ENCODE results near the gene CNTN2. TPM values are rescaled to one million over a fixed set of nuclear protein-coding genes. Genes with fewer than 3 reads are reported as not detected.

CNTN2 gene
- polyA plus RNA-seq, 1 donor = 1.2 TPM

DNA sequence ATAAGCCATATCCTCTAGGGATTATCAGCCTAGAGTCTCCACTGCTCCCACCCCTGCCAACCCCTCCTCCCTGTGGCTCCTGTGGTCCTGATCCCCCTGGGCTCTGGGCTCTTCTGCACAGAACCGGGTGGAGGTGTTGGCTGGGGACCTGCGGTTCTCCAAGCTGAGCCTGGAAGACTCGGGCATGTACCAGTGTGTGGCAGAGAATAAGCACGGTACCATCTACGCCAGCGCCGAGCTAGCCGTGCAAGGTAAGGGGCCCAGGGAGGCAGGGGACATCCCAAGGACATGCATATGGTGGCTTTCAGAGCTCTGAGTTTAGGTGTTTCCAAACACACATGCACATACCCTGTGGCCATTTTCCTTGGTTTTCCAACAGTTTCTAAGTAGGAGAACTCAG is 19.3 kb downstream of the CNTN2 start:
- no CpG with 5 or more reads among the region's 8 CpGs for WGBS (ENCODE audit: insufficient coverage, low lambda C conversion rate)
- Histone ChIP-seq H3K27ac (ENCODE audit: low read length) (no peak overlapping the region), H3K36me3 (ENCODE audit: control insufficient read depth, insufficient read depth, low read length) (no peaks in the 10 kb centered on the region)

DNA sequence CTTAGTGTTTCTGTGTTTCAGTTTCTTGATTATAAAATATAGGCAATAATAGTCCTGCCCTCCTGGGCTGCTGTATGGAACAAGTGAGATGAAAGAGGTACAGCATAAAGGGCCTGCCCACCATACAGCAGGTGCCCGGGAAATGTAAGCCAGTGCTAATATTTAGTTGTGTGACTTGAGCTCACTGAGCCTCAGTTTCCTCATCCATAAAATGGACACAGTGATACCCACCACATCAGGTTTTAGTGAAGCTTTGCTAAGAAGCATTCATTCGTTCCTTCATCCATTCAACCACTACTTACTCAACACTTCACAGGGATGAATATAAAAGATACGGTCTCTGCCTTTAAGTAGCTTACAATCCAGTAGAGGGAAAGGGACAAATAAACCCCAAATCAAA is 19.9 kb downstream of the CNTN2 start:
- Histone ChIP-seq H3K36me3 (ENCODE audit: control insufficient read depth, insufficient read depth, low read length) (no peaks in the 10 kb centered on the region), H3K4me3 (ENCODE audit: low read length) (no peak overlapping the region), H3K9me3 (ENCODE audit: control insufficient read depth, low read depth, low read length) (no peaks in the 10 kb centered on the region), H3K27me3 (ENCODE audit: control insufficient read depth, insufficient read depth, low read length) (no peaks in the 10 kb centered on the region), H3K27ac (ENCODE audit: low read length) (no peak overlapping the region), H3K4me1 (ENCODE audit: control insufficient read depth, insufficient read depth, low read length) (peaks cover 2% of the 10 kb centered on the region)
- no peak for DNase-seq
- no CpG with 5 or more reads among the region's 3 CpGs for WGBS (ENCODE audit: insufficient coverage, low lambda C conversion rate)

More for the DNA sequence above, 19.3 kb downstream of the CNTN2 start:
- H3K27me3 ChIP-seq (ENCODE audit: control insufficient read depth, insufficient read depth, low read length) = no peaks in the 10 kb centered on the region
- no peak overlapping the region for H3K4me3 ChIP-seq (ENCODE audit: low read length)
- H3K4me1 ChIP-seq (ENCODE audit: control insufficient read depth, insufficient read depth, low read length) = peaks cover 2% of the 10 kb centered on the region
- no peak for DNase-seq
- no peaks in the 10 kb centered on the region for H3K9me3 ChIP-seq (ENCODE audit: control insufficient read depth, low read depth, low read length)

DNA sequence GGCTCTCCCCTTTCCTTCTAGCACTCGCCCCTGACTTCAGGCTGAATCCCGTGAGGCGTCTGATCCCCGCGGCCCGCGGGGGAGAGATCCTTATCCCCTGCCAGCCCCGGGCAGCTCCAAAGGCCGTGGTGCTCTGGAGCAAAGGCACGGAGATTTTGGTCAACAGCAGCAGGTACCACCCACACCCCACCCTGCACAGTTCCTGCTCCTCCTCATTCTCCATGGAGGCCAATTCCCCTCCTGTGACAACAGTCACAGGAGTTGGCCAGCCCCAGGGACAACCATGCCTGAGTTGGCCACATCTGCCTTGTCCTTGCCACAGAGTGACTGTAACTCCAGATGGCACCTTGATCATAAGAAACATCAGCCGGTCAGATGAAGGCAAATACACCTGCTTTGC is 21.3 kb downstream of the CNTN2 start:
- no peaks in the 10 kb centered on the region for H3K36me3 ChIP-seq (ENCODE audit: control insufficient read depth, insufficient read depth, low read length)
- H3K27ac ChIP-seq (ENCODE audit: low read length) = no peak overlapping the region
- H3K27me3 ChIP-seq (ENCODE audit: control insufficient read depth, insufficient read depth, low read length) = no peaks in the 10 kb centered on the region
- H3K4me1 ChIP-seq (ENCODE audit: control insufficient read depth, insufficient read depth, low read length) = peaks cover 2% of the 10 kb centered on the region
- no peak for DNase-seq
- no CpG with 5 or more reads among the region's 11 CpGs for WGBS (ENCODE audit: insufficient coverage, low lambda C conversion rate)
- H3K4me3 ChIP-seq (ENCODE audit: low read length) = no peak overlapping the region
- no peaks in the 10 kb centered on the region for H3K9me3 ChIP-seq (ENCODE audit: control insufficient read depth, low read depth, low read length)

DNA sequence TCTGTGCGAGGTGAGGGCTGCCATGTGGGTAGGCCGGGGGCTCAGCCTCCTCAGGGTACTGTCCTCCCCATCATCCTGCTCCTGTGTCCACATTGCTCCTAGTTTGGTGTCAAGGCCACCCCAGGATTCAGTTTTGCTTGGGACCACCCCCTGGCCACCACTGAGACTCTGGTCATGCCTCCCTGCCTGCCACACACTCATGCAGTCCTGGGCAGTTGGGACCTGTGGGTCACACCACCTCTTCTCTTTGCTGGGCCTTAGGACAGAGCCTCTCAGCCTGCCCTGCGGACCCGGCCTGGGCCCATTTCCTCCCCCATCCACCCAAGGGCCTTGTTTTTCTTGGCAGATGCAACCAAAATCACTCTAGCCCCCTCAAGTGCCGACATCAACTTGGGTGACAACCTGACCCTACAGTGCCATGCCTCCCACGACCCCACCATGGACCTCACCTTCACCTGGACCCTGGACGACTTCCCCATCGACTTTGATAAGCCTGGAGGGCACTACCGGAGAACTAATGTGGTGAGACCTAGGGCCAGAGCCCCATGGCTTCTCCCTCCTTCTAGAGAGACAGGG is 21.8 kb downstream of the CNTN2 start:
- H3K4me3 ChIP-seq (ENCODE audit: low read length) = no peak overlapping the region
- WGBS (ENCODE audit: insufficient coverage, low lambda C conversion rate) = no CpG with 5 or more reads among the region's 9 CpGs
- no peaks in the 10 kb centered on the region for H3K27me3 ChIP-seq (ENCODE audit: control insufficient read depth, insufficient read depth, low read length)
- peaks cover 2% of the 10 kb centered on the region for H3K4me1 ChIP-seq (ENCODE audit: control insufficient read depth, insufficient read depth, low read length)
- no peak for DNase-seq
- no peaks in the 10 kb centered on the region for H3K9me3 ChIP-seq (ENCODE audit: control insufficient read depth, low read depth, low read length)
- H3K36me3 ChIP-seq (ENCODE audit: control insufficient read depth, insufficient read depth, low read length) = no peaks in the 10 kb centered on the region
- no peak overlapping the region for H3K27ac ChIP-seq (ENCODE audit: low read length)

DNA sequence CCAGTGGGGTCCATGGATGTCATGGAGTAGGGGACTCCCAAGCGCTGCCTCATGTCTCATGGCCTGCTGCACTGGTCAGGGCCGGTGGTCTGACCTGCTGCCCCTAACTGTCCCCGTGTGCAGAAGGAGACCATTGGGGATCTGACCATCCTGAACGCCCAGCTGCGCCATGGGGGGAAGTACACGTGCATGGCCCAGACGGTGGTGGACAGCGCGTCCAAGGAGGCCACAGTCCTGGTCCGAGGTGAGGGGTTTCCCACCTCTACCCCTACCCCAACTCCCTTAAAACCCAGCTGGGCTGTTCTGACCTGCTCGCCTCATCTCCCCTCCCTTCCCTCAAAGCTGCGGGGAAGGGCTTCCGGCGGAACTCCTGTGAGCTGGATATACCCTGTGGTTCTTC is 22.7 kb downstream of the CNTN2 start:
- Histone ChIP-seq H3K4me1 (ENCODE audit: control insufficient read depth, insufficient read depth, low read length) (peaks cover 2% of the 10 kb centered on the region), H3K9me3 (ENCODE audit: control insufficient read depth, low read depth, low read length) (no peaks in the 10 kb centered on the region), H3K4me3 (ENCODE audit: low read length) (no peak overlapping the region), H3K27ac (ENCODE audit: low read length) (no peak overlapping the region), H3K36me3 (ENCODE audit: control insufficient read depth, insufficient read depth, low read length) (no peaks in the 10 kb centered on the region), H3K27me3 (ENCODE audit: control insufficient read depth, insufficient read depth, low read length) (no peaks in the 10 kb centered on the region)
- WGBS (ENCODE audit: insufficient coverage, low lambda C conversion rate) = no CpG with 5 or more reads among the region's 14 CpGs
- DNase-seq = no peak

DNA sequence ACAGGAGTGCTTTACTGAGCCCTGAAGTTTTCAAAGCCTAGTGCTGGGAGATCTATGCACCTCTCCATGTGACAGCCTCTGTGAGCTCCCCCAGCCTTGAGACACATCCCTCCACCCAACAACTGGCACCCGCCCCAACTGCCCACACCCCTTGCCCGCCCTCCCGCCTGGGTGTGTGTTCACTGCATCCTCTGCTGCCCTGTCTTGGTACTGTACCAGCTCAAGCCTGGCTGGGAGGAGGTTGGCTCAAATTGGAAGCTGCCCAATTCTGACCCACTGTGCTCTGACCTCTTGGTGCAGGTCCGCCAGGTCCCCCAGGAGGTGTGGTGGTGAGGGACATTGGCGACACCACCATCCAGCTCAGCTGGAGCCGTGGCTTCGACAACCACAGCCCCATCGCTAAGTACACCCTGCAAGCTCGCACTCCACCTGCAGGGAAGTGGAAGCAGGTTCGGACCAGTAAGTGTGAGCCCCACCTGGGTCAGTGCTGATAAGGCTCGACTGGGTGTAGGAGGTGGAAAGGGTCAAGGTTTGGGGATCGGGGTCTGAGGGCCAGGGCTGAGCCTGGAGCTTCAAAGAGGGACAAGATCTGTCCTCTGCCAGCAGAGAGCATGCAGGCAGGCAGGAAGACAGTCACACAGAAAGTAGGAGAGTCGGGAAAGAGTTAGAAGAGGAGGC is 23.3 kb downstream of the CNTN2 start:
- Histone ChIP-seq H3K27ac (ENCODE audit: low read length) (no peak overlapping the region), H3K4me3 (ENCODE audit: low read length) (no peak overlapping the region), H3K9me3 (ENCODE audit: control insufficient read depth, low read depth, low read length) (no peaks in the 10 kb centered on the region), H3K36me3 (ENCODE audit: control insufficient read depth, insufficient read depth, low read length) (no peaks in the 10 kb centered on the region), H3K4me1 (ENCODE audit: control insufficient read depth, insufficient read depth, low read length) (peaks cover 2% of the 10 kb centered on the region), H3K27me3 (ENCODE audit: control insufficient read depth, insufficient read depth, low read length) (no peaks in the 10 kb centered on the region)
- no peak for DNase-seq
- 57% methylated on average over 1 of the region's 13 CpGs for whole genome bisulfite sequencing (ENCODE audit: insufficient coverage, low lambda C conversion rate)

DNA sequence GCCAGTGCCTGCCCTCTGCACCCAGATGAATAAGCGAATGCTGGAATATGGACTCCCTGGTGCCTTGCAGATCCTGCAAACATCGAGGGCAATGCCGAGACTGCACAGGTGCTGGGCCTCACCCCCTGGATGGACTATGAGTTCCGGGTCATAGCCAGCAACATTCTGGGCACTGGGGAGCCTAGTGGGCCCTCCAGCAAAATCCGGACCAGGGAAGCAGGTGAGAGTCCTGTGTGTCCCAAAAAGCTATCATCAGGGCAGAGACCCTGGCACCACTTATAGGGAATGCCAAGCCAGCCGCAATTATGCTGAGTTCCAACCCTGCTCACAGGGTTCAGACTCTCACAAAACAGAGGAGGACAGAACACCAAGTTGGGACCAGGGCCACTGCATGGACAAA is 24.0 kb downstream of the CNTN2 start:
- no peak overlapping the region for H3K27ac ChIP-seq (ENCODE audit: low read length)
- no peak for DNase-seq
- no CpG with 5 or more reads among the region's 6 CpGs for WGBS (ENCODE audit: insufficient coverage, low lambda C conversion rate)
- no peaks in the 10 kb centered on the region for H3K4me1 ChIP-seq (ENCODE audit: control insufficient read depth, insufficient read depth, low read length)
- no peak overlapping the region for H3K4me3 ChIP-seq (ENCODE audit: low read length)
- H3K9me3 ChIP-seq (ENCODE audit: control insufficient read depth, low read depth, low read length) = no peaks in the 10 kb centered on the region
- H3K27me3 ChIP-seq (ENCODE audit: control insufficient read depth, insufficient read depth, low read length) = no peaks in the 10 kb centered on the region
- H3K36me3 ChIP-seq (ENCODE audit: control insufficient read depth, insufficient read depth, low read length) = no peaks in the 10 kb centered on the region

DNA sequence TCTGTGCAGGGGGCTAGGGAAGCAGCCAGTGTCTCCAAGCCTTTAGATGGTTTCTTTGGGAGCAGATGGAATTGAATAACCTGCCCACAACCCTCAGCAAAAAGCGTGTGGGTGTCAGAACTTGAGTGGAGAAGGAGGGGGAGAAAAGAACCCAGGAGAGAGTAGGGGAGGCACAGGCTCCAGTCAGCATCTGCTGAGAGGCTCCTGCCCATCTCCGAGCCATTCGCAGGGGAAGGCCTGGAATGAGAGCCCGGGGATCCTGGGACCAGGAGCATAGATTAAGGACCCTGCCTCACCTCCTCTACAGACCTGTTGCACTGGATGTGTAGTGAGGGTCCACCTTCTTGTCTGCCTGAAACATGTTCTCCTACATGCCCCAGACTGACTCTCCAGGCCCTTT is 25.0 kb downstream of the CNTN2 start:
- Histone ChIP-seq H3K27ac (ENCODE audit: low read length) (no peak overlapping the region), H3K4me3 (ENCODE audit: low read length) (no peak overlapping the region), H3K4me1 (ENCODE audit: control insufficient read depth, insufficient read depth, low read length) (no peaks in the 10 kb centered on the region), H3K36me3 (ENCODE audit: control insufficient read depth, insufficient read depth, low read length) (no peaks in the 10 kb centered on the region), H3K9me3 (ENCODE audit: control insufficient read depth, low read depth, low read length) (no peaks in the 10 kb centered on the region), H3K27me3 (ENCODE audit: control insufficient read depth, insufficient read depth, low read length) (no peaks in the 10 kb centered on the region)
- no peak for DNase-seq
- 86% methylated on average over 1 of the region's 4 CpGs for WGBS (ENCODE audit: insufficient coverage, low lambda C conversion rate)

DNA sequence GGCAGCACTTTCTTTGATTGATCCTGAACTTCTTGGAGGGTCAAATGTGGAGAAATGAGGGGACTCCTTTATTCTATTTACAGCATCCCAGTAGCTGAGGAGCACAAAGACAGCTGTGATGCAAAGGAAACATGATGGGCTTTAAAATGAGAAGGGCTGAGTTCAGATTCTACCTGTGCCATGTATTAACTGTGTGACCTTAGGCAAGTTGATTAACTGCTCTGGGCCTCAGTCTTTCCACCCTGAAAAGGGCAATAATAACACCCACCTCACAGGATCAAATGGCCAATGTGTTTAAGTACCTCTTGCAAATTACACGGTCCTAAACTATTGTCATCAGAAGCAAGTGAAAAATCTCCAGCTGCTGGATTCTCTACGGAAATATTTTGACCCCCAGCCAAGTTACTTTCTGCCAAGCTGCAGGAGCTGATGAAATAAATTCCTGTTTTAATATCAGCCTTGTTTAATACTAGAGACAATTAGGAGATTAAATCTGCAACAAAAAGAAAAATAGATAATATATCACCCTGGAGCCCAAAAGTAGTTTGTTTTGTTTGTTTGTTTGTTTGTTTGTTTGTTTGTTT is 25.5 kb downstream of the CNTN2 start:
- no CpG with 5 or more reads among the region's 2 CpGs for WGBS (ENCODE audit: insufficient coverage, low lambda C conversion rate)
- no peaks in the 10 kb centered on the region for H3K4me1 ChIP-seq (ENCODE audit: control insufficient read depth, insufficient read depth, low read length)

DNA sequence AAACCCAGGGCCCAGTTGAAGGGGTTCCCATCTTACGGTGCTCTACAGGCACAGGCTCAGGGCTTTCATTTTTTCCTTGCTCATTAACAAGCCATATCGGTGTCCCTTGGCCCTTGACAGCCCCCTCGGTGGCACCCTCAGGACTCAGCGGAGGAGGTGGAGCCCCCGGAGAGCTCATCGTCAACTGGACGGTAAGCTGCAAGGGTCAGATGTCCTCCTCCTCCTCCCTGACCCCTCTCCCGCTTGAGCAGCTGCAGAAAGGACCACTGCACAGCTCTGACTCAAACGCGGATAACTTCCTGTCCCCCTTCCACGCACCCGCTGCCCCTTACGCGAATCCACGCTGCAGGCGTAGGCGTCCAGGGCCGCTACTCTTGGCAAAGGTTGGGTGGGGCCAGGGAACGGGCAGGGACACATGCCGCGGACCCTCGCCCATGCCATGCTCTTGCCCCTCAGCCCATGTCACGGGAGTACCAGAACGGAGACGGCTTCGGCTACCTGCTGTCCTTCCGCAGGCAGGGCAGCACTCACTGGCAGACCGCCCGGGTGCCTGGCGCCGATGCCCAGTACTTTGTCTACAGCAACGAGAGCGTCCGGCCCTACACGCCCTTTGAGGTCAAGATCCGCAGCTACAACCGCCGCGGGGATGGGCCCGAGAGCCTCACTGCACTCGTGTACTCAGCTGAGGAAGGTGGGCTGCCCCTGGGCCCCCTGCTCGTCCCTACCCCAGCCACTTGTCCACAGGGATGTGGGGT is 26.5 kb downstream of the CNTN2 start:
- no peaks in the 10 kb centered on the region for H3K4me1 ChIP-seq (ENCODE audit: control insufficient read depth, insufficient read depth, low read length)
- no peaks in the 10 kb centered on the region for H3K36me3 ChIP-seq (ENCODE audit: control insufficient read depth, insufficient read depth, low read length)
- H3K9me3 ChIP-seq (ENCODE audit: control insufficient read depth, low read depth, low read length) = no peaks in the 10 kb centered on the region
- no peak overlapping the region for H3K4me3 ChIP-seq (ENCODE audit: low read length)
- H3K27me3 ChIP-seq (ENCODE audit: control insufficient read depth, insufficient read depth, low read length) = no peaks in the 10 kb centered on the region
- WGBS (ENCODE audit: insufficient coverage, low lambda C conversion rate) = no CpG with 5 or more reads among the region's 42 CpGs
- no peak for DNase-seq
- no peak overlapping the region for H3K27ac ChIP-seq (ENCODE audit: low read length)

More for the DNA sequence above, 25.5 kb downstream of the CNTN2 start:
- Histone ChIP-seq H3K4me3 (ENCODE audit: low read length) (no peak overlapping the region), H3K36me3 (ENCODE audit: control insufficient read depth, insufficient read depth, low read length) (no peaks in the 10 kb centered on the region), H3K27ac (ENCODE audit: low read length) (no peak overlapping the region), H3K9me3 (ENCODE audit: control insufficient read depth, low read depth, low read length) (no peaks in the 10 kb centered on the region), H3K27me3 (ENCODE audit: control insufficient read depth, insufficient read depth, low read length) (no peaks in the 10 kb centered on the region)
- no peak for DNase-seq

Data from large intestine (tissue), 3 donors.